ENCODE data around the gene SNAI1.
A peak's percentile ranks its signal among the peaks of the same experiment; 100 is the strongest.

Gene SNAI1

DNA sequence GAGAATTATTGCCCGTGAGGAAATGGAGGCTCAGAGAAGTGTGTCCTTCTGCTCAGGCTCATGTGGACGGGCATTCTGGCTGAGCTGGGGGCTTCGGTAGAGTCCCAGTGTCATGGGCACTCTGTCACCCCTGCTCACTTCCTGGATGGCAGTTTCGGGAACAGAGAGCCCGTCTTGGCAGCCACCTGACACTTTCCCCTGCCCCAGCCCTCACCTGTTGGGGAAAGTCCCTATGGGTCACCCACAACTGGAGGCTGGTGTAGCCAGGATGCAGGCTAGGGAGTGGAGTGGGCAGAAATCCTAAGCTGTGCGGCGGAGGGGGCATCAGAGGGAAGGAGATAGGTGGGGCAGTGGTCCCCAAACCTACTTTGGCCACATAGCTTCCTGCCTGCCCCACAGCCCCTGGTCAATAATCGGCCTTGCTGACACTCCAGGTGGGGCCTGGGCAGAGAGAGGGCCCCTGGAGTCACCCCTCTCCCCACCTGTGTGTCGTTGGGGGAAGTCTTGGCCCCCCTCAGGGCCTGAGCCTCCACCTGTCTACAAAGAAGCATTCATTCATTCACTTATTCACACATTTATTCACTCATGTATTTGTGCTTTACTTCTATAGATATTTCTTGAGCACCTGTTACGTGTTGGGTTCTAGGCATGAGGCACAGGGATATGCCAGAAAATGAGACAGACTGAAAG, 40.5 kb downstream of the SNAI1 start:
- CTCF ChIA-PET: interaction anchor here (0.8 kb wide), 1 partner anchor 34 kb away, joined by 5 read pairs; no protein-coding TSS in a partner anchor
- TF ChIP-seq, protein P1, sequence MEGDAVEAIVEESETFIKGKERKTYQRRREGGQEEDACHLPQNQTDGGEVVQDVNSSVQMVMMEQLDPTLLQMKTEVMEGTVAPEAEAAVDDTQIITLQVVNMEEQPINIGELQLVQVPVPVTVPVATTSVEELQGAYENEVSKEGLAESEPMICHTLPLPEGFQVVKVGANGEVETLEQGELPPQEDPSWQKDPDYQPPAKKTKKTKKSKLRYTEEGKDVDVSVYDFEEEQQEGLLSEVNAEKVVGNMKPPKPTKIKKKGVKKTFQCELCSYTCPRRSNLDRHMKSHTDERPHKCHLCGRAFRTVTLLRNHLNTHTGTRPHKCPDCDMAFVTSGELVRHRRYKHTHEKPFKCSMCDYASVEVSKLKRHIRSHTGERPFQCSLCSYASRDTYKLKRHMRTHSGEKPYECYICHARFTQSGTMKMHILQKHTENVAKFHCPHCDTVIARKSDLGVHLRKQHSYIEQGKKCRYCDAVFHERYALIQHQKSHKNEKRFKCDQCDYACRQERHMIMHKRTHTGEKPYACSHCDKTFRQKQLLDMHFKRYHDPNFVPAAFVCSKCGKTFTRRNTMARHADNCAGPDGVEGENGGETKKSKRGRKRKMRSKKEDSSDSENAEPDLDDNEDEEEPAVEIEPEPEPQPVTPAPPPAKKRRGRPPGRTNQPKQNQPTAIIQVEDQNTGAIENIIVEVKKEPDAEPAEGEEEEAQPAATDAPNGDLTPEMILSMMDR (conservative IDR thresholded peaks at IDR 0.05; ENCODE audit: low read depth): no peak
- POLR2A ChIA-PET (ENCODE audit: low non-redundant PET): no interaction called here
- no peak for DNase-seq (ENCODE audit: low spot score)
- H3K27ac ChIP-seq: no peak overlapping the region

DNA sequence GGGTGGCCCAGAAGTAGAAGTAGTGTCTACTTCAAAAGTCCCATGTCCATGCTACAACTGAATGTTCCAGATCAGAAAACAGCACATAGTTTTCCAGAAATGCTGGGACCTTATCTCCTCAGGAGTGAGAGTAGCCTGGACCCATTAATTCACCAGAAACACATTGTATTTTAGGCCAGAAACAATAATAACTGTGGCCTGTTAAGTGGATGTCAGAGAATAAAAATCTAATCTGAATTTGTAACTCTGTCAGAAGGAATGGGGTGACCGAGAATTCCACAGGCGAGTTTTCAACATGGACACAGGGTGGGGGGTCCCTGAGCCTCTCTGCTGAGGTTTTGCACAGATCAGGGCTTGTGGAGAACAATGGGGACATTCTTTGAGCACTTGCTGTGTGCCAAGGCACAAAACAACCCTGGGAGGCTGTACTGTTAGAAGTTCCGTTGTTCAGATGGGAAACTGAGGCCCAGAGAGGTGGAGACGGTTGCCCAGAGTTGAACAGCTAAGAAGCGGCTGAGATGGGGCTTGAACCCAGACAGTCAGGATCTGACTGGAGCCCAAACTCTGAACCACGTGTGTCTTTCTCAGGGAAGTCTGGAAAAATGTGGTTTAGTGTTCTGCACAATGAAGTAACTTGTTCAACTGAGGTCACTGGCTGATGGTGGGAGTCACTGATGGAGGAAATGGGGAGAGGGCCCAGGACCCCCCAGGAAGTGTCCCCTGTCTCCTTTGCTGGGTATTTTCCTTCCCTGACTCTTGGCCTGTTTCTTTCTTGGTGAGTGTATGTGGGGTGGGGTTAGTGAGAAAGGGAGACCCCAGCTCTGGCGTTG, 44.2 kb downstream of the SNAI1 start:
- DNase-seq (ENCODE audit: low spot score): no peak
- TF ChIP-seq, protein P1 (conservative IDR thresholded peaks at IDR 0.05; ENCODE audit: low read depth): no peak
- peak overlapping the region; percentile 68 for H3K27ac ChIP-seq
- CTCF ChIA-PET: interaction anchor here (1.3 kb wide), 1 partner anchor 44 kb away, joined by 6 read pairs; no protein-coding TSS in a partner anchor
- POLR2A ChIA-PET (ENCODE audit: low non-redundant PET): no interaction called here

DNA sequence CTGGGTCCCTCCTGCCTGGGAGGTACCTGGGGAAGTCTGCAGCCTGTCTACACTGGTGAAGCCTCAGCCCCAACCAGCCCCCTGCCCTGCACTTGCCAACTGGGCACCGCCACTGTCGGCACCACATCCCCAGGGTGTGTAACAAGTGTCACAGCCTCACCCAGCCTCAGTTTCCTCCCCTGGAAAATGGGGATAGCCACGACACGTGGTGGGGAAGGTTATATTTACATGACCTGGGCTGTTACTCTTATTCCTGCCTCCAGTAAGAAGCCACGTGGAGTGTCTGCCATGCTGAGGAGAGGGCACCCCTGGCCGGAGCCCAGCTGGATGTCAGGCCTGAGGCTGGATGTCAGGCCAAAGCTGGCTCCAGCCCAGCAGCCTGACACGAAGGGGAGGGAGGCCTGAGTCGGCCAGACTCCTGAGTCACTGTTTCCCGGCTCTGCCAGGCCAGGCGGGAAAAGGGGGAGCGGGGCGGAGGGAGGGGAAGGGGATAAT, 44.9 kb downstream of the SNAI1 start:
- TF ChIP-seq, protein P1 (conservative IDR thresholded peaks at IDR 0.05; ENCODE audit: low read depth): no peak
- H3K27ac ChIP-seq: peak overlapping the region; percentile 68
- ChIA-PET POLR2A (ENCODE audit: low non-redundant PET) (no interaction called here), CTCF (no interaction called here)
- peak; percentile 96 for DNase-seq (ENCODE audit: low spot score)

DNA sequence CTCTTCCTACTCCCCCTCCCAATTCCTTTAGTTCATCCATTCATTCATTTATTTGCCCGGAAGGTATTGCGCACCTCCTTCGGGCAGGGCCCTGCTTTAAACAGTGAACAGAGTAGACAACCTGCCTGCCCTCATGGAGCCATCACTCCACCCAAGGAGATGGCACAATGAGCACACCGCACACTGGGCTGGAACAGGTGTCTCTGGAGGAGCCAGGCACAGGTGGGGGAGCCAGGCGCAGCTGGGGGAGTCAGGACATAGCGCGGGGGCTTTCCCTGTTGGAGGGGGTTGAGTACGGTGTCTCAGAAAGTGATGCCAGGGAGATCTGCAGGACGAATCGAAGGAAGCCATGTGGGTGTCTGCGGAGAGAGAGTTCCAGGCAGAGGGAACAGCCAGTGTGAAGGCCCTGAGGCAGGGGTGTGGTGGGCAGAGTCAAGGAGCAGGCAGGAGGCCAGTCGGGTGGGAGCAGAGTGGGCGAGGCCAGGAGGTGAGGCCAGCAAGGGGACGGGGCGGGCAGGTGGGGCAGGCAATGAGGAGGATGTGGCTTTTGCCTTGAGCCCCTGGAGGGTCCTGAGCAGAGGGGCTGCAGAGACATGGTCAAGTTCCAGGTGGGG, 46.4 kb downstream of the SNAI1 start:
- POLR2A ChIA-PET (ENCODE audit: low non-redundant PET): no interaction called here
- TF ChIP-seq, protein P1 (conservative IDR thresholded peaks at IDR 0.05; ENCODE audit: low read depth): no peak
- CTCF ChIA-PET: interaction anchor here (0.6 kb wide), 1 partner anchor 12 kb away, joined by 3 read pairs; no protein-coding TSS in a partner anchor
- DNase-seq (ENCODE audit: low spot score): no peak
- H3K27ac ChIP-seq: peak overlapping the region; percentile 68

DNA sequence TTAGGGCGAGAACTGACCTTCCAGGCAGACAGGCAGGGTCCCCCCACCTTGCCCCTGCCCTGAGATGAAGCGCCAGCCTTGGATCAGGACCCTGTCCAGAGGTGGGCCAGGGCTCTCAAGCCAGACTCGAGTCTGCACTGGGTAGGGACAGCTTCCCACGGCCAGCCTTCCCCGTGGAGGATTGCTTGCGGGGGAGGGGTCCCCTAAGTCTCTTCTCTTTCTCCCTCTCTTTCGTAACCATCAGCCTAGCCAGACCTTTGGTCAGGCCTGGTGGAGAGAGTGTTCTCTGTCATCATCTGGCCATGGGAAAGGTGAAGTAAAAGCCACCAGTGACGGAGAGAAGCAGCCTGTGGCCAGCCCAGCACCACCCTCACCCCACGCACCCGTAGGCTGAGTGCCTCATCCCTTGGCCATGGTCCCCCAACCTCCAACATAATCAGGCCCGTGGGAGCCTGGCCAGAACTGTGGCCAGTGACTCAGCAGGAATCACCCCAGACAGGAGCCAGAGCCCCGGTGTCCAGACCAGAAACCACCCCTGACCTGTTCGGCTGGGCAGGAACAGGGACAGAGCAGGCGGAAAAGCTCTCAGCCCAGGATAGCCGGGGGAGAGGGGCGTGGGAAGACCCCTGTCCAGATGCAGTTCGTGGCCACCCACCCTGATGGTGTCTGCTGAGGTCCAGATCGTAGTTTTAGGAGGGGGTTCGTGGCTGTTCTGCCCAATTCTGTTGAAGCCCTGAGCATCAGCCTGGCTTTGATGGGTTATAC, 47.1 kb downstream of the SNAI1 start:
- TF ChIP-seq, protein P1 (conservative IDR thresholded peaks at IDR 0.05; ENCODE audit: low read depth): no peak
- H3K27ac ChIP-seq: peak overlapping the region; percentile 68
- CTCF ChIA-PET: interaction anchor here (0.7 to 0.8 kb wide), 2 partner anchors 24 to 149 kb away, joined by 3 to 4 read pairs; no protein-coding TSS in a partner anchor
- DNase-seq (ENCODE audit: low spot score): peak; percentile 54
- POLR2A ChIA-PET (ENCODE audit: low non-redundant PET): no interaction called here
